Psoas muscle (tissue), 8 donors: ENCODE measurements around the gene NAIF1. TPM values are rescaled to one million over a fixed set of nuclear protein-coding genes. Genes with fewer than 3 reads are reported as not detected.

ENCODE experiments used
- ATAC-seq, 4 donors: fragments of 200-7000 bp; cut with Tn5 transposase; one replicate each; pipeline ENCODE4 v1.9.1; 2020; ENCODE audit warnings: moderate library complexity in 3 of 4, mild to moderate bottlenecking in 2 of 4
- DNase-seq, 2 donors: peaks; one replicate each; pipeline ENCODE4 v3.0.0-alpha.2; 2020
- H3K27ac ChIP-seq: fragments of 200-600 bp; one replicate; pipeline ENCODE4 v1.8.0; 2022
- H3K27me3 ChIP-seq, 3 donors: fragments of 200-600 bp in 1 of 3; one replicate each; pipeline versions ENCODE4 v1.6.1 to v1.8.0; 2013 to 2022; ENCODE audit warnings: low read length in 2 of 3, mild to moderate bottlenecking in 2 of 3, moderate library complexity in 1 of 3; ENCODE audit not compliant: insufficient read depth in 3 of 3
- H3K36me3 ChIP-seq, 2 donors: fragments of 200-600 bp in 1 of 2; one replicate each; pipeline versions ENCODE4 v1.6.1 to v1.8.0; 2013 to 2022; ENCODE audit warnings: low read depth in 1 of 2, mild to moderate bottlenecking in 1 of 2, moderate library complexity in 1 of 2; ENCODE audit not compliant: insufficient read depth in 1 of 2
- H3K4me1 ChIP-seq: fragments of 200-600 bp; one replicate; pipeline ENCODE4 v1.8.0; 2022
- H3K4me3 ChIP-seq: fragments of 200-600 bp; one replicate; pipeline ENCODE4 v1.8.0; 2022; ENCODE audit warnings: mild to moderate bottlenecking
- H3K9me3 ChIP-seq: fragments of 200-600 bp; one replicate; pipeline ENCODE4 v1.8.0; 2022
- WGBS, 3 donors: extraction: QIAGEN DNeasy Blood & Tissue Kit; methylation state at CpG; one replicate each; pipeline versions ENCODE4 v1.1.6 to v1.1.7; 2013; 5-methylcytosine and 5-hydroxymethylcytosine counted together
- intact Hi-C, 2 donors: fragments of 100-400 bp; cut with DNase I; formaldehyde crosslinking; loops; one replicate each; pipeline versions ENCODE4 v1.11.0 to v1.14.2; 2022
- polyA plus RNA-seq, 3 donors: library from polyadenylated mRNA; stranded (reverse); fragments of 200-250 nt; gene quantifications; one replicate each; pipeline ENCODE4 v1.2.3, GENCODE V29; 2013
- total RNA-seq, 4 donors: library from RNA; stranded (reverse); fragmentation: NEBNext Ultra II Directional in 2 of 4; extraction: Animal tissue kit (Norgen Biotek cat#: 25700) in 2 of 4; gene quantifications; one replicate each; pipeline versions ENCODE4 v1.2.1 to v1.2.4, GENCODE V29; 2021 to 2023
- TF ChIP-seq, protein P1 (sequence below): fragments of 200-600 bp; IDR thresholded peaks from one replicate; pipeline ENCODE4 v1.8.0; 2022; ENCODE audit warnings: antibody characterized with exemption
- donor health status: healthy with polysubstance abuse.
- donor health status: DM: no; HTN: no; CAD: no; lungs with moderate emphysema.
- donor health status: Bipolar disorder and iron deficiency.
- donor health status: healthy.
- donor health status: DM: yes; HTN: yes; CAD: no.
- donor health status: DM: no; HTN: no; CAD: no.
- donor health status: DM: no; HTN: no; CAD: no.
- donor health status: DM: yes; HTN: yes; CAD: no.

Gene NAIF1
- total and polyA plus RNA-seq, 7 donors: 4.2 to 8.7 (median 6.3) TPM

DNA sequence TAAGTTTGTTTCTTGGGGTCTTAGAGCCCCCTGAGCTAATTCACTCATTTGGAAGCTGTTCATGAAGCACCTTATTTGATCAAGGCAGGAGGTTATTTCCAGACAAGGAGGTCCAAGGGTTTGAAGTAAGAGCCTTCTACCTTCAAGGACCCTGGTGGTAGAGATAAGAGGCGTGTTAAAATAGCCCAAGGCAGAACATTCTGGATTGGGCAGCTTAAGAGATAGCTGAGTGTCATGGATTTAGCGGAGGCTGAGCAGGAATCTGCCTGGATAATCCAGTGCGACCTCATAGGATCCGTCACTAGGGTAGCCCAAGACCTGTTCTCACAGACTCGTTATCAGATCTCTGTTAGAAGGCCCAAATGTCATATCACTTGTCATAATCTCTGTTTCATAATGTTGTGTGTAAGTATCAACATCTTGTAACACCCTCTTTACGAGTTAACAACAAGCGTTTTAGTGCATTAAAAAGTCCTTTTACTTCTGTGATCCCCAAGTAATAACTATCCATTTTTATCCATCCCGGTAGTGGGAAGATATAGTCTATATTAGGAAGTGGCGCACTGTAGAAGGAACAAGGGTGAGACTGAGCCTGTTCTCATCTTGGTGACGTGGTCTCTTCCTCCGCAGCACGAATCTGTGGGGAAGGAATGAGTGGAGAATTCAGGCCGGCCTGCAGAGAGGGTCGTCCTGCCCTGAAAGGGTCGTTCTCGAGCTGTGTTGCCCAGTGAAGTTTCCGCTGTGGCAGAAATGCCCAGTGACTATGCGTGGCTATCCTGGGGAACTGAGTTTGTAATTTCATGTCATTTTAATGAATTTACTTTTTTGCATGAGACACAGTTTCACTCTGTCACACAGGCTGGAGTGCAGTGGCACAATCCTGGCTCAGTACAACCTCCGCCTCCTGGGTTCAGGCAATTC, 29.8 kb upstream of the NAIF1 start:
- no peaks in the 10 kb centered on the region for H3K9me3 ChIP-seq
- intact Hi-C loops: no loop called here
- H3K27ac ChIP-seq: peak overlapping the region; percentile 97
- H3K4me3 ChIP-seq: no peak overlapping the region
- H3K4me1 ChIP-seq: peaks cover 76% of the 10 kb centered on the region
- TF ChIP-seq, protein P1, sequence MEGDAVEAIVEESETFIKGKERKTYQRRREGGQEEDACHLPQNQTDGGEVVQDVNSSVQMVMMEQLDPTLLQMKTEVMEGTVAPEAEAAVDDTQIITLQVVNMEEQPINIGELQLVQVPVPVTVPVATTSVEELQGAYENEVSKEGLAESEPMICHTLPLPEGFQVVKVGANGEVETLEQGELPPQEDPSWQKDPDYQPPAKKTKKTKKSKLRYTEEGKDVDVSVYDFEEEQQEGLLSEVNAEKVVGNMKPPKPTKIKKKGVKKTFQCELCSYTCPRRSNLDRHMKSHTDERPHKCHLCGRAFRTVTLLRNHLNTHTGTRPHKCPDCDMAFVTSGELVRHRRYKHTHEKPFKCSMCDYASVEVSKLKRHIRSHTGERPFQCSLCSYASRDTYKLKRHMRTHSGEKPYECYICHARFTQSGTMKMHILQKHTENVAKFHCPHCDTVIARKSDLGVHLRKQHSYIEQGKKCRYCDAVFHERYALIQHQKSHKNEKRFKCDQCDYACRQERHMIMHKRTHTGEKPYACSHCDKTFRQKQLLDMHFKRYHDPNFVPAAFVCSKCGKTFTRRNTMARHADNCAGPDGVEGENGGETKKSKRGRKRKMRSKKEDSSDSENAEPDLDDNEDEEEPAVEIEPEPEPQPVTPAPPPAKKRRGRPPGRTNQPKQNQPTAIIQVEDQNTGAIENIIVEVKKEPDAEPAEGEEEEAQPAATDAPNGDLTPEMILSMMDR: no peak
- ATAC-seq (no peak), DNase-seq (no peak)
- 84 to 90% (median 86%) methylated on average over 19 of the region's 19 CpGs for WGBS, 3 donors
- H3K36me3 ChIP-seq: peaks cover 0 to 12% of the 10 kb centered on the region in 2 donors
- H3K27me3 ChIP-seq: no peaks in the 10 kb centered on the region

DNA sequence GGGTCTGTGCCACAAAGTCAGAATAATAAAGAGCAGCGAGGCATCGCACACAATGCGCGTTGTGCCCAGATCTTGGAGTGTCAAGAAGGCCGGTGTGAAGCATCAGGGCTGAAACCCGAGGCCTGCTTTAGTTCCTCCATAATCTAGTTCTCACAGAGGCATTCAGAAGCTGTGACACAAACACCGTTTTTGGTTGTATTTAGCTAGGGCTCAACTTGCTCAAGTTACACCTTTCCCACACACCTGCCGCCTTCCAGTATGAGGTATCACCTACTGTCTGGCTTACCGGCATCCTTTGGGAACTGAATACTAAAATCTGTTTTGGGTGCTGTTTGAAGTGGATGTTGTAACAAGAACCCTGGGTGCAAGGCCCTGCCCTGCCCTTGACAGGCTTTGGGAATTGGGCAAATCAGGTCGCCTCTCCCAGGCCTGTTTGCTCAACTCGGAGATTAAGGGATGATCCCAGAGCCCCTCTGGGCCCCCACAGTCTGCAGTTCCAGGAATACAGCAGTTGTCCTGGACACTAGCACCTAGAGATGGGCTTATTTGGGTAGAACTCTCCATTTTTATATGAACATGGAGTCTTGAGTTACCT, 27.9 kb upstream of the NAIF1 start:
- Histone ChIP-seq H3K36me3 (no peaks in the 10 kb centered on the region), H3K27me3 (no peaks in the 10 kb centered on the region), H3K27ac (peak overlapping the region; percentile 84), H3K4me1 (peaks cover 64% of the 10 kb centered on the region), H3K9me3 (no peaks in the 10 kb centered on the region), H3K4me3 (peak overlapping the region; percentile 29)
- intact Hi-C loops: no loop called here
- DNase-seq (no peak), ATAC-seq (no peak)
- 63 to 76% (median 64%) methylated on average over 11 of the region's 11 CpGs for WGBS, 3 donors
- TF ChIP-seq, protein P1: no peak

DNA sequence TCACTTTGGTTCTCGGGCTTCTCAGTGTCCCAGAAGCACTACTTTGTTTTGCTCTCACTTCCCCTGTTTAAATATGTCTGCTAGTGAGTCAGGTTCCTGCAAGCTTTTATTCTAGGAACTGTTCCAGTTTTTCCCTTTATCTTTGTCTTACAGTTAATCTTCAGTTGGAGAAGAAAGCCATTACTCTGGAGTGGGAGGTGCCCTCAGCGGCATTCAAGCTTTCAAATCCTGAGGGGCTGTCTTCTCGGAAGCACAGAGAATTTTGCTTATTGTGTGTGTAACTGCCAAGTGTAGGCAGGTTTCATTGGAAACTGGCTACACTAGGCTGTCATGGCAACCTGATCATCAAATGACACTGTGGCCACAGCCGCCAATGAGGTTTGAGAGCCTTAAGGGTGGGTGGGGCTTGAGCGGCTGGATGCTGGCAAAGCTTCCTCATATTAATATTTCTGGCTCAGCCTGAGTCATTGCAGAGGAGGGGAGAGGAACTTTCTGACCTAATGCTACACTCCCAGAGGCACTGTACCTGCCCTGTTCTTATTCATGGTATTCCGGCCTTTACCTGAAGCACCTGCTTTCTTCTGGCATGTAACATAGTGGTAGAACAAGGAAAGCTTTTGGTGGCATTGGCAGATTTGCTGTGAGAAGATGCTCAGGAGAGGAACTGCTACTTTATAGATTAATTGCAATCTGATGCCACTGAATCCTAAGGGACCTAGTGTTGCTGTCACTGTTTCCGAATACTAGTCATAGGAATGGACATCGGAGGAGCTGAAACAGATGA, 27.2 kb upstream of the NAIF1 start:
- Histone ChIP-seq H3K4me3 (peak overlapping the region; percentile 29), H3K4me1 (peaks cover 60% of the 10 kb centered on the region), H3K36me3 (no peaks in the 10 kb centered on the region), H3K27ac (peak overlapping the region; percentile 84), H3K27me3 (no peaks in the 10 kb centered on the region), H3K9me3 (no peaks in the 10 kb centered on the region)
- 15 to 22% (median 16%) methylated on average over 8 of the region's 8 CpGs for WGBS, 3 donors
- TF ChIP-seq, protein P1: no peak
- ATAC-seq: peak; percentile 69 to 75 (median 72)
- DNase-seq: peak; percentile 89 to 95
- intact Hi-C loops: no loop called here

DNA sequence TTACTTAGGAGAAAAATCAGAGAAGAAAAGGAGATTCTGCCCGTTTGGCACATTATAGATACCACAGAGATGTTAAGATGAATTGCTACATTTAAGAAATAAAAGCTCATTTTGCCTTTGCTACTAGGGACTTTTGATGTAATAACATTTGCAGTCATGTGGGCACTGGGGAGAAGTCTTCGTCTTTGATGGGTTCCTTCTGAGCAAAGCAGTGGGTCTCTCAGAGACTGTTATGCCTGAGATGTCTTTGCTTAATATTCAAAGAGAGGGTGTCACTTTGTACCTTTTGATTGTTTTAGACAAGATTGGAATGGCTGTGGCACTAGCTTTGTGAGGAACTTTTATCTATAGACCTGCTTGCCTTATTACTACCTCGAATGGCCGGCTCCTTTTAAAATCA, 25.9 kb upstream of the NAIF1 start:
- ATAC-seq: no peak
- no peak overlapping the region for H3K27ac ChIP-seq
- H3K27me3 ChIP-seq: no peaks in the 10 kb centered on the region
- H3K9me3 ChIP-seq: no peaks in the 10 kb centered on the region
- H3K4me1 ChIP-seq: peaks cover 51% of the 10 kb centered on the region
- DNase-seq: no peak
- H3K4me3 ChIP-seq: no peak overlapping the region
- TF ChIP-seq, protein P1: no peak
- intact Hi-C loops: no loop called here
- no peaks in the 10 kb centered on the region for H3K36me3 ChIP-seq
- WGBS, 3 donors: 40 to 70% (median 51%) methylated on average over 4 of the region's 4 CpGs
